GM19023 (cell line): ENCODE data around the gene MAN1A1.

Experiments
- ATAC-seq: cut with Tn5 transposase; IDR thresholded peaks from one replicate; pipeline ENCODE4 v1.9.1; 2021; ENCODE audit warnings: mild to moderate bottlenecking, moderate library complexity; ENCODE audit not compliant: unreplicated experiment

The MAN1A1 gene

GRCh38 chr6:119346936-119347335 is 2.6 kb downstream of the MAN1A1 start:
- ATAC-seq, result no peak

- ATAC-seq, result no peak
These were observed 3.1 kb downstream of the MAN1A1 start for GRCh38 chr6:119346450-119346849.

GRCh38 chr6:119345114-119345513 is 4.4 kb downstream of the MAN1A1 start:
- no peak for ATAC-seq

- no peak for ATAC-seq
These were observed 5.3 kb downstream of the MAN1A1 start for GRCh38 chr6:119344306-119344705.

GRCh38 chr6:119343573-119344146 is 5.9 kb downstream of the MAN1A1 start:
- no peak for ATAC-seq

GRCh38 chr6:119343167-119343566 is 6.4 kb downstream of the MAN1A1 start:
- ATAC-seq, result no peak

- ATAC-seq, result no peak
These were observed 7.1 kb downstream of the MAN1A1 start for GRCh38 chr6:119342430-119342829.

GRCh38 chr6:119340796-119341487 is 8.6 kb downstream of the MAN1A1 start:
- ATAC-seq, result no peak

GRCh38 chr6:119339941-119340456 is 9.6 kb downstream of the MAN1A1 start:
- no peak for ATAC-seq

- ATAC-seq, result no peak
These were observed 11.8 kb downstream of the MAN1A1 start for GRCh38 chr6:119337762-119338161.

GRCh38 chr6:119337252-119337651 is 12.3 kb downstream of the MAN1A1 start:
- ATAC-seq, result no peak

- ATAC-seq, result no peak
These were observed 14.9 kb downstream of the MAN1A1 start for GRCh38 chr6:119334535-119335264.

GRCh38 chr6:119333707-119334295 is 15.8 kb downstream of the MAN1A1 start:
- ATAC-seq, result no peak

GRCh38 chr6:119333063-119333609 is 16.4 kb downstream of the MAN1A1 start:
- ATAC-seq, result no peak

- ATAC-seq, result no peak
These were observed 17.8 kb downstream of the MAN1A1 start for GRCh38 chr6:119331663-119332286.

- no peak for ATAC-seq
These were observed 18.9 kb downstream of the MAN1A1 start for GRCh38 chr6:119330520-119331113.

- no peak for ATAC-seq
These were observed 19.8 kb downstream of the MAN1A1 start for GRCh38 chr6:119329794-119330180.

- ATAC-seq, result no peak
These were observed 20.4 kb downstream of the MAN1A1 start for GRCh38 chr6:119328892-119329793.

- ATAC-seq, result no peak
These were observed 21.3 kb downstream of the MAN1A1 start for GRCh38 chr6:119328254-119328653.
